OCI-LY1 (cell line): ENCODE measurements around the gene FBXL17.
"Not testable (repeated sequence)": the region's sequence is repeated elsewhere in the genome, so short reads cannot be mapped to it uniquely, and the experiment has no call there.

Experiments used
- H2AFZ ChIP-seq: fragments of 200-600 bp; sonication (generic), shearing (Covaris generic); 2 replicates; pipeline ENCODE4 v1.6.0; 2014; ENCODE audit warnings: antibody characterized with exemption, mild to moderate bottlenecking, low read length
- H3F3A ChIP-seq: fragments of 200-600 bp; sonication (generic), shearing (Covaris generic); 2 replicates; pipeline ENCODE4 v1.6.0; 2014; ENCODE audit warnings: mild to moderate bottlenecking, antibody characterized with exemption, low read length, moderate library complexity; ENCODE audit not compliant: insufficient read depth
- H3K27ac ChIP-seq: fragments of 200-600 bp; sonication (generic); 2 replicates; pipeline ENCODE4 v1.5.1; 2014; ENCODE audit warnings: low read length, mixed run types, mild to moderate bottlenecking, low read depth; ENCODE audit not compliant: poor library complexity, severe bottlenecking
- H3K27me3 ChIP-seq: fragments of 200-600 bp; sonication (generic); 2 replicates; pipeline ENCODE4 v1.6.0; 2014; ENCODE audit warnings: antibody characterized with exemption, mild to moderate bottlenecking, low read length, moderate library complexity; ENCODE audit not compliant: insufficient read depth
- H3K36me3 ChIP-seq: fragments of 200-600 bp; sonication (generic); 2 replicates; pipeline ENCODE4 v1.6.1; 2014; ENCODE audit warnings: mild to moderate bottlenecking, antibody characterized with exemption, low read length, moderate library complexity, mixed read lengths; ENCODE audit not compliant: insufficient read depth
- H3K4me1 ChIP-seq: fragments of 200-600 bp; sonication (generic); 2 replicates; pipeline ENCODE4 v1.5.1; 2014; ENCODE audit warnings: mild to moderate bottlenecking, low read length, moderate library complexity; ENCODE audit not compliant: insufficient read depth, severe bottlenecking
- H3K4me2 ChIP-seq: fragments of 200-600 bp; sonication (generic), shearing (Covaris generic); 2 replicates; pipeline ENCODE4 v1.6.1; 2014; ENCODE audit warnings: low read length
- H3K4me3 ChIP-seq: fragments of 200-600 bp; sonication (generic); 2 replicates; pipeline ENCODE4 v1.5.1; 2014; ENCODE audit warnings: low read length, low read depth, mild to moderate bottlenecking, mixed read lengths; ENCODE audit not compliant: poor library complexity, severe bottlenecking
- H3K79me2 ChIP-seq: fragments of 200-600 bp; shearing (Covaris generic); 2 replicates; pipeline ENCODE4 v1.6.1; 2016; ENCODE audit warnings: mixed run types, low read length, mixed read lengths; ENCODE audit not compliant: insufficient read depth
- H3K9ac ChIP-seq: fragments of 200-600 bp; sonication (generic), shearing (Covaris generic); 2 replicates; pipeline ENCODE4 v1.6.1; 2014; ENCODE audit warnings: mild to moderate bottlenecking, low read length, mixed read lengths
- H3K9me2 ChIP-seq: fragments of 200-600 bp; sonication (generic), shearing (Covaris generic); 2 replicates; pipeline ENCODE4 v1.6.1; 2014; ENCODE audit warnings: low read depth, mild to moderate bottlenecking, low read length, mixed read lengths
- H3K9me3 ChIP-seq: fragments of 200-600 bp; shearing (Covaris generic); 2 replicates; pipeline ENCODE4 v1.6.1; 2014; ENCODE audit warnings: low read length, mixed read lengths
- H4K20me1 ChIP-seq: fragments of 200-600 bp; sonication (generic), shearing (Covaris generic); 2 replicates; pipeline ENCODE4 v1.6.0; 2016; ENCODE audit warnings: mild to moderate bottlenecking, low read length; ENCODE audit not compliant: insufficient read depth
- EZH2 ChIP-seq: fragments of 200-600 bp; sonication (generic), shearing (Covaris generic); IDR thresholded peaks from 2 replicates; pipeline ENCODE4 v1.8.0; 2017; ENCODE audit warnings: borderline replicate concordance, mixed run types, mild to moderate bottlenecking, antibody characterized with exemption, low read length, moderate library complexity, mixed read lengths
- TF ChIP-seq, protein P1 (sequence below): fragments of 200-600 bp; sonication (generic), shearing (Covaris generic); IDR thresholded peaks from 2 replicates; pipeline ENCODE4 v1.5.1; 2017; ENCODE audit warnings: mild to moderate bottlenecking, antibody characterized with exemption, low read length, moderate library complexity, mixed read lengths

The FBXL17 gene

DNA sequence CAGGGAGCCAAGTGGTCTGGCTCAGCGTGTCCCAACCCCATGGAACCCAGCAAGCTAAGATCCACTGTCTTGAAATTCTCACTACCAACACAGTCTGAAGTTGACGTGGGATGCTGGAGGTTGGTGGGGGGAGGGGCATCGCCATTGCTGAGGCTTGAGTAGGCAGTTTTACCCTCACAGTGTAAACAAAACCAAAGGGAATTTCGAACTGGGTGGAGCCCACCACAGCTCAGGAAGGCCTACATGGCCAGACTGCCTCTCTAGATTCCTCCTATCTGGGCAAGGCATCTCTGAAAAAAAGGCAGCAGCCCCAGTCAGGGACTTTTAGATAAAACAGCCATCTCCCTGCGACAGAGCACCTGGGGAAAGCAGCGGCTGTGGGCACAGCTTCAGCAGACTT is 17.1 kb upstream of the FBXL17 start:
- Histone ChIP-seq H3K36me3 (no peaks in the 10 kb centered on the region), H3K9me2 (no peaks in the 10 kb centered on the region), H3K4me1 (no peaks in the 10 kb centered on the region), H3K9me3 (no peaks in the 10 kb centered on the region), H4K20me1 (no peaks in the 10 kb centered on the region), H3K27ac (no peak overlapping the region), H2AFZ (no peak overlapping the region), H3K4me2 (no peak overlapping the region), H3K27me3 (no peaks in the 10 kb centered on the region), H3K4me3 (no peak overlapping the region), H3K79me2 (no peaks in the 10 kb centered on the region), H3K9ac (no peak overlapping the region), H3F3A (no peaks in the 10 kb centered on the region)
- TF ChIP-seq EZH2, result no peak
- TF ChIP-seq, protein P1, sequence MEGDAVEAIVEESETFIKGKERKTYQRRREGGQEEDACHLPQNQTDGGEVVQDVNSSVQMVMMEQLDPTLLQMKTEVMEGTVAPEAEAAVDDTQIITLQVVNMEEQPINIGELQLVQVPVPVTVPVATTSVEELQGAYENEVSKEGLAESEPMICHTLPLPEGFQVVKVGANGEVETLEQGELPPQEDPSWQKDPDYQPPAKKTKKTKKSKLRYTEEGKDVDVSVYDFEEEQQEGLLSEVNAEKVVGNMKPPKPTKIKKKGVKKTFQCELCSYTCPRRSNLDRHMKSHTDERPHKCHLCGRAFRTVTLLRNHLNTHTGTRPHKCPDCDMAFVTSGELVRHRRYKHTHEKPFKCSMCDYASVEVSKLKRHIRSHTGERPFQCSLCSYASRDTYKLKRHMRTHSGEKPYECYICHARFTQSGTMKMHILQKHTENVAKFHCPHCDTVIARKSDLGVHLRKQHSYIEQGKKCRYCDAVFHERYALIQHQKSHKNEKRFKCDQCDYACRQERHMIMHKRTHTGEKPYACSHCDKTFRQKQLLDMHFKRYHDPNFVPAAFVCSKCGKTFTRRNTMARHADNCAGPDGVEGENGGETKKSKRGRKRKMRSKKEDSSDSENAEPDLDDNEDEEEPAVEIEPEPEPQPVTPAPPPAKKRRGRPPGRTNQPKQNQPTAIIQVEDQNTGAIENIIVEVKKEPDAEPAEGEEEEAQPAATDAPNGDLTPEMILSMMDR, result no peak

GRCh38 chr5:108396837-108397236 is 14.9 kb upstream of the FBXL17 start:
- not testable (repeated sequence) for H3K4me2 ChIP-seq, H3F3A ChIP-seq, H3K79me2 ChIP-seq, H3K9ac ChIP-seq, H3K4me1 ChIP-seq, H2AFZ ChIP-seq, H3K4me3 ChIP-seq, H3K27ac ChIP-seq, H3K9me2 ChIP-seq, H3K9me3 ChIP-seq, H3K27me3 ChIP-seq, H4K20me1 ChIP-seq, H3K36me3 ChIP-seq

GRCh38 chr5:108387758-108388157 is 5.9 kb upstream of the FBXL17 start:
- H4K20me1 ChIP-seq, result no peaks in the 10 kb centered on the region
- H3K4me3 ChIP-seq, result no peak overlapping the region
- H3K79me2 ChIP-seq, result no peaks in the 10 kb centered on the region
- no peak overlapping the region for H3K9ac ChIP-seq
- H3K9me3 ChIP-seq, result no peaks in the 10 kb centered on the region
- H3F3A ChIP-seq, result 0 out of 2 replicates have a peak, but pooled peaks cover 6% of the 10 kb centered on the region
- H3K36me3 ChIP-seq, result no peaks in the 10 kb centered on the region
- H2AFZ ChIP-seq, result no peak overlapping the region
- TF ChIP-seq, protein P1, result no peak
- TF ChIP-seq EZH2, result no peak
- no peak overlapping the region for H3K27ac ChIP-seq
- no peaks in the 10 kb centered on the region for H3K27me3 ChIP-seq
- H3K9me2 ChIP-seq, result no peaks in the 10 kb centered on the region
- H3K4me1 ChIP-seq, result peaks cover 9% of the 10 kb centered on the region
- H3K4me2 ChIP-seq, result no peak overlapping the region

- H3K27ac ChIP-seq, result no peak overlapping the region
- no peak overlapping the region for H2AFZ ChIP-seq
- H3K9me3 ChIP-seq, result no peaks in the 10 kb centered on the region
- H3K79me2 ChIP-seq, result no peaks in the 10 kb centered on the region
- no peaks in the 10 kb centered on the region for H3K36me3 ChIP-seq
- no peak overlapping the region for H3K9ac ChIP-seq
- no peak overlapping the region for H3K4me3 ChIP-seq
- 0 out of 2 replicates have a peak, but pooled peaks cover 9% of the 10 kb centered on the region for H3F3A ChIP-seq
- no peaks in the 10 kb centered on the region for H3K27me3 ChIP-seq
- no peak for TF ChIP-seq EZH2
- TF ChIP-seq, protein P1, result no peak
- H3K4me2 ChIP-seq, result no peak overlapping the region
- peaks cover 12% of the 10 kb centered on the region for H3K4me1 ChIP-seq
- H3K9me2 ChIP-seq, result no peaks in the 10 kb centered on the region
- no peaks in the 10 kb centered on the region for H4K20me1 ChIP-seq
These were observed 4.6 kb upstream of the FBXL17 start for GRCh38 chr5:108386345-108387061.
